Skeletal muscle cell (primary cell): Measurements from ENCODE around the gene LSM14B.

Source experiments
- DNase-seq: peaks from one replicate; pipeline ENCODE4 v3.0.0-alpha.2; 2010; ENCODE audit warnings: low read depth
- H3K4me3 ChIP-seq: 2 replicates; pipeline ENCODE4 v1.5.1; 2011; ENCODE audit warnings: low read depth, mild to moderate bottlenecking, control low read depth, low read length, moderate library complexity

The LSM14B gene

GRCh38 chr20:62128502-62128901 is 6.2 kb downstream of the LSM14B start:
- DNase-seq, result no peak
- no peak overlapping the region for H3K4me3 ChIP-seq

GRCh38 chr20:62129731-62130531 is 7.7 kb downstream of the LSM14B start:
- DNase-seq, result no peak
- H3K4me3 ChIP-seq, result no peak overlapping the region

GRCh38 chr20:62131560-62132320 is 9.5 kb downstream of the LSM14B start:
- H3K4me3 ChIP-seq, result no peak overlapping the region
- no peak for DNase-seq

GRCh38 chr20:62132421-62132820 is 10.1 kb downstream of the LSM14B start:
- no peak for DNase-seq

GRCh38 chr20:62133051-62133845 is 11.0 kb downstream of the LSM14B start:
- H3K4me3 ChIP-seq, result no peak overlapping the region
- DNase-seq, result no peak

More at GRCh38 chr20:62132421-62132820, 10.1 kb downstream of the LSM14B start:
- no peak overlapping the region for H3K4me3 ChIP-seq

GRCh38 chr20:62133864-62134263 is 11.6 kb downstream of the LSM14B start:
- DNase-seq, result no peak

GRCh38 chr20:62134735-62135231 is 12.5 kb downstream of the LSM14B start:
- no peak overlapping the region for H3K4me3 ChIP-seq
- DNase-seq, result no peak

More at GRCh38 chr20:62133864-62134263, 11.6 kb downstream of the LSM14B start:
- H3K4me3 ChIP-seq, result no peak overlapping the region

GRCh38 chr20:62135573-62136266 is 13.4 kb downstream of the LSM14B start:
- no peak overlapping the region for H3K4me3 ChIP-seq

GRCh38 chr20:62136283-62137091 is 14.2 kb downstream of the LSM14B start:
- no peak for DNase-seq
- no peak overlapping the region for H3K4me3 ChIP-seq

More at GRCh38 chr20:62135573-62136266, 13.4 kb downstream of the LSM14B start:
- DNase-seq, result no peak

GRCh38 chr20:62137092-62137384 is 14.8 kb downstream of the LSM14B start:
- no peak overlapping the region for H3K4me3 ChIP-seq
- DNase-seq, result no peak

- DNase-seq, result no peak
- no peak overlapping the region for H3K4me3 ChIP-seq
Measured at GRCh38 chr20:62137478-62138203, 15.4 kb downstream of the LSM14B start.

- H3K4me3 ChIP-seq, result no peak overlapping the region
- no peak for DNase-seq
Measured at GRCh38 chr20:62138204-62138543, 15.9 kb downstream of the LSM14B start.

- DNase-seq, result no peak
- no peak overlapping the region for H3K4me3 ChIP-seq
Measured at GRCh38 chr20:62138912-62139311, 16.6 kb downstream of the LSM14B start.

- no peak for DNase-seq
Measured at GRCh38 chr20:62139636-62140035, 17.4 kb downstream of the LSM14B start.

GRCh38 chr20:62141043-62141396 is 18.7 kb downstream of the LSM14B start:
- no peak for DNase-seq
- no peak overlapping the region for H3K4me3 ChIP-seq

More at GRCh38 chr20:62139636-62140035, 17.4 kb downstream of the LSM14B start:
- no peak overlapping the region for H3K4me3 ChIP-seq

GRCh38 chr20:62141397-62142251 is 19.3 kb downstream of the LSM14B start:
- DNase-seq, result no peak
- H3K4me3 ChIP-seq, result peak overlapping the region; percentile 78
